SK-N-SH (cell line): Measurements from ENCODE around the gene MYO9B. TPM values are rescaled to one million over a fixed set of nuclear protein-coding genes. Genes with fewer than 3 reads are reported as not detected.

Experiments used
- CTCF ChIA-PET: fragments of 300-600, 350-600 bp; formaldehyde crosslinking; extraction: SDS; loops from one replicate; lab custom pipeline; 2021; lab: Yijun Ruan, JAX
- POLR2A ChIA-PET: fragments of 350-600 bp; sonication (Branson Sonifier 250); formaldehyde crosslinking; extraction: SDS; loops from one replicate; lab custom pipeline; 2020; ENCODE audit warnings: antibody characterized with exemption, inconsistent platforms; lab: Yijun Ruan, JAX
- DNase-seq: peaks from one replicate; pipeline ENCODE4 v3.0.0; 2012
- H2AFZ ChIP-seq: fragments of 200-600 bp; sonication (generic); 2 replicates; pipeline ENCODE4 v1.8.1; 2016; ENCODE audit warnings: antibody characterized with exemption, mild to moderate bottlenecking, low read depth
- H3F3A ChIP-seq: fragments of 200-600 bp; sonication (generic); replicated peaks from 2 replicates; pipeline ENCODE3; 2016; ENCODE audit warnings: antibody characterized with exemption, mild to moderate bottlenecking; ENCODE audit not compliant: insufficient read depth
- H3K27ac ChIP-seq, 2 experiments: fragments of 200-500 bp in 1 of 2; fragments of 200-600 bp in 1 of 2; sonication (Bioruptor generic) in 1 of 2; sonication (generic), shearing (Covaris generic) in 1 of 2; 2 replicates each; pipeline versions ENCODE4 v1.5.1 to v1.6.1; 2014 to 2016; ENCODE audit warnings: low read depth in 2 of 2, inconsistent platforms in 1 of 2, low read length in 1 of 2, mild to moderate bottlenecking in 1 of 2, mixed read lengths in 1 of 2
- H3K27me3 ChIP-seq: fragments of 200-600 bp; sonication (generic), shearing (Covaris generic); 2 replicates; pipeline ENCODE4 v1.6.1; 2016; ENCODE audit warnings: mixed run types; ENCODE audit not compliant: insufficient read depth
- H3K36me3 ChIP-seq, 2 experiments: fragments of 200-500 bp in 1 of 2; fragments of 200-600 bp in 1 of 2; sonication (Bioruptor generic) in 1 of 2; sonication (generic) in 1 of 2; replicated peaks in 1 of 2; 2 replicates each; pipeline versions ENCODE3 to v1.5.1; 2014 to 2016; ENCODE audit warnings: low read length in 1 of 2, mild to moderate bottlenecking in 1 of 2; ENCODE audit not compliant: insufficient read depth in 2 of 2, control insufficient read depth in 1 of 2
- H3K4me1 ChIP-seq, 2 experiments: fragments of 200-500 bp in 1 of 2; fragments of 200-600 bp in 1 of 2; sonication (Bioruptor generic) in 1 of 2; sonication (generic), shearing (Covaris generic) in 1 of 2; 2 replicates each; pipeline versions ENCODE4 v1.5.1 to v1.6.1; 2014 to 2016; ENCODE audit warnings: low read depth in 1 of 2, low read length in 1 of 2, mixed run types in 1 of 2; ENCODE audit not compliant: insufficient read depth in 2 of 2, control insufficient read depth in 1 of 2
- H3K4me2 ChIP-seq: fragments of 200-600 bp; sonication (generic), shearing (Covaris generic); 2 replicates; pipeline ENCODE4 v1.6.1; 2017; ENCODE audit warnings: mixed run types
- H3K4me3 ChIP-seq, 2 experiments: fragments of 200-500 bp in 1 of 2; fragments of 200-600 bp in 1 of 2; sonication (Bioruptor generic) in 1 of 2; sonication (generic), shearing (Covaris generic) in 1 of 2; 2 replicates each; pipeline versions ENCODE4 v1.5.1 to v1.8.1; 2014 to 2016; ENCODE audit warnings: low read depth in 2 of 2, inconsistent platforms in 1 of 2, low read length in 1 of 2, mild to moderate bottlenecking in 1 of 2, mixed read lengths in 1 of 2, moderate library complexity in 1 of 2
- H3K79me2 ChIP-seq: fragments of 200-600 bp; sonication (generic); 2 replicates; pipeline ENCODE4 v1.8.1; 2017; ENCODE audit warnings: mild to moderate bottlenecking; ENCODE audit not compliant: insufficient read depth
- H3K9ac ChIP-seq: fragments of 200-600 bp; sonication (generic); 2 replicates; pipeline ENCODE4 v1.6.1; 2017; ENCODE audit warnings: mixed run types
- H3K9me2 ChIP-seq: fragments of 200-600 bp; sonication (generic); 2 replicates; pipeline ENCODE4 v1.6.1; 2017; ENCODE audit warnings: mixed run types
- H3K9me3 ChIP-seq: fragments of 200-600 bp; sonication (generic); 2 replicates; pipeline ENCODE4 v1.6.1; 2017; ENCODE audit warnings: mixed run types, mild to moderate bottlenecking, moderate library complexity
- H4K20me1 ChIP-seq: fragments of 200-600 bp; sonication (generic); 2 replicates; pipeline ENCODE4 v1.6.1; 2017; ENCODE audit warnings: mild to moderate bottlenecking, mixed run types; ENCODE audit not compliant: insufficient read depth
- CHD2 ChIP-seq: fragments of 150-350 bp; IDR thresholded peaks from 2 replicates; pipeline ENCODE4 v1.6.1; 2018; ENCODE audit warnings: low read length; ENCODE audit not compliant: partially characterized antibody
- CTCF ChIP-seq: fragments of 200-600 bp; sonication (generic); IDR thresholded peaks from 2 replicates; pipeline ENCODE4 v1.6.1; 2017; ENCODE audit warnings: antibody characterized with exemption, mild to moderate bottlenecking, moderate library complexity
- EZH2phosphoT487 ChIP-seq: fragments of 200-600 bp; sonication (generic); IDR thresholded peaks from 2 replicates; pipeline ENCODE4 v1.6.1; 2017; ENCODE audit warnings: low read depth, mixed run types, mild to moderate bottlenecking, antibody characterized with exemption, moderate library complexity, borderline replicate concordance
- FOXJ3 ChIP-seq: sonication (generic); formaldehyde crosslinking; IDR thresholded peaks from 2 replicates; pipeline ENCODE4 v1.5.1; 2020; ENCODE audit warnings: mild to moderate bottlenecking, missing genetic modification reagents
- FOXM1 ChIP-seq: IDR thresholded peaks from 2 replicates; pipeline ENCODE4 v1.4.0; 2012; ENCODE audit warnings: low read depth, mild to moderate bottlenecking
- GABPA ChIP-seq: IDR thresholded peaks from 2 replicates; pipeline ENCODE4 v1.4.0; 2012; ENCODE audit warnings: low read depth, mild to moderate bottlenecking
- IRF3 ChIP-seq: fragments of 150-350 bp; IDR thresholded peaks from 2 replicates; pipeline ENCODE4 v1.6.1; 2016; ENCODE audit warnings: mild to moderate bottlenecking, low read depth, low read length
- MXI1 ChIP-seq: IDR thresholded peaks from 2 replicates; pipeline ENCODE4 v1.6.1; 2012; ENCODE audit warnings: mild to moderate bottlenecking, low read depth, low read length, improper control_type of control experiment
- RAD21 ChIP-seq: IDR thresholded peaks from 2 replicates; pipeline ENCODE4 v1.6.1; 2012; ENCODE audit warnings: mild to moderate bottlenecking, low read length
- REST ChIP-seq: IDR thresholded peaks from 2 replicates; pipeline ENCODE4 v1.6.1; 2012; ENCODE audit warnings: mild to moderate bottlenecking, low read depth, low read length, moderate library complexity
- RFX5 ChIP-seq: IDR thresholded peaks from 2 replicates; pipeline ENCODE4 v1.6.1; 2012; ENCODE audit warnings: mild to moderate bottlenecking, improper control_type of control experiment, low read length
- RXRA ChIP-seq: IDR thresholded peaks from 2 replicates; pipeline ENCODE4 v1.4.0; 2012; ENCODE audit warnings: low read depth, mild to moderate bottlenecking, borderline replicate concordance
- TCF12 ChIP-seq: IDR thresholded peaks from 2 replicates; pipeline ENCODE4 v1.4.0; 2012
- YY1 ChIP-seq: IDR thresholded peaks from 2 replicates; pipeline ENCODE4 v1.4.0; 2012; ENCODE audit warnings: low read depth, mild to moderate bottlenecking
- ZBTB33 ChIP-seq: IDR thresholded peaks from 2 replicates; pipeline ENCODE4 v1.4.0; 2012; ENCODE audit warnings: low read depth, borderline replicate concordance
- WGBS: methylation state at CpG from one replicate; pipeline ENCODE4 v1.1.6; 2017; ENCODE audit warnings: low lambda C conversion rate; 5-methylcytosine and 5-hydroxymethylcytosine counted together
- polyA plus RNA-seq, 3 experiments: library from polyadenylated mRNA; depleted of rRNA; stranded (reverse); fragments of >200 nt; gene quantifications; 2 replicates each; pipeline ENCODE4 v1.2.3, GENCODE V29; 2012

MYO9B gene
- polyA plus RNA-seq, 1 of the 3 experiments (the other 2 are of a cell fraction) = 37.6 TPM

- peak overlapping the region; percentile 97; the same call in 1 of the 2 replicates for H3K9ac ChIP-seq
- TF ChIP-seq EZH2phosphoT487 = no peak
- no peak for TF ChIP-seq RAD21
- no peak for TF ChIP-seq GABPA
- no peak for TF ChIP-seq FOXM1
- no peak for TF ChIP-seq REST
- no peak for TF ChIP-seq CHD2
- no peak for TF ChIP-seq FOXJ3 (CRISPR knock-in tag)
- TF ChIP-seq ZBTB33 = no peak
- TF ChIP-seq CTCF = no peak
- TF ChIP-seq TCF12 = no peak
- no peak for TF ChIP-seq YY1
- TF ChIP-seq IRF3 = no peak
- TF ChIP-seq RFX5 = no peak
- TF ChIP-seq RXRA = no peak
- no peak for TF ChIP-seq MXI1
- no peaks in the 10 kb centered on the region for H3K27me3 ChIP-seq
- peak overlapping the region; percentile 45 to 74; a peak in 3 of 4 replicates for H3K4me3 ChIP-seq
- H3K4me2 ChIP-seq = peak overlapping the region; percentile 68
- peaks cover 21 to 30% of the 10 kb centered on the region in 2 experiments; a peak in 2 of 4 replicates for H3K4me1 ChIP-seq
- DNase-seq = no peak
- ChIA-PET POLR2A (no interaction called here), CTCF (interaction anchor here (0.7 to 0.8 kb wide), 2 partner anchors 10 to 42 kb away, joined by 3 to 4 read pairs; no protein-coding TSS in a partner anchor)
- H3K36me3 ChIP-seq = no peaks in the 10 kb centered on the region
- no peaks in the 10 kb centered on the region for H3K9me2 ChIP-seq
- peaks cover 90% of the 10 kb centered on the region for H3K79me2 ChIP-seq
- H3K27ac ChIP-seq = peak overlapping the region; percentile 89 to 100
- no peak overlapping the region for H2AFZ ChIP-seq
- H4K20me1 ChIP-seq = peaks cover 59% of the 10 kb centered on the region
- peaks cover 32% of the 10 kb centered on the region for H3F3A ChIP-seq
- H3K9me3 ChIP-seq = no peaks in the 10 kb centered on the region
- WGBS = 78% methylated on average over 4 of the region's 4 CpGs
Observed at GRCh38 chr19:17080440-17080801, 4.8 kb downstream of the MYO9B start.
